Measurements from ENCODE around the gene DNAAF1. TPM values are rescaled to one million over a fixed set of nuclear protein-coding genes. Genes with fewer than 3 reads are reported as not detected.

The DNAAF1 gene
- total RNA-seq, 1 donor from 2014 or later = 0.18 TPM

DNA sequence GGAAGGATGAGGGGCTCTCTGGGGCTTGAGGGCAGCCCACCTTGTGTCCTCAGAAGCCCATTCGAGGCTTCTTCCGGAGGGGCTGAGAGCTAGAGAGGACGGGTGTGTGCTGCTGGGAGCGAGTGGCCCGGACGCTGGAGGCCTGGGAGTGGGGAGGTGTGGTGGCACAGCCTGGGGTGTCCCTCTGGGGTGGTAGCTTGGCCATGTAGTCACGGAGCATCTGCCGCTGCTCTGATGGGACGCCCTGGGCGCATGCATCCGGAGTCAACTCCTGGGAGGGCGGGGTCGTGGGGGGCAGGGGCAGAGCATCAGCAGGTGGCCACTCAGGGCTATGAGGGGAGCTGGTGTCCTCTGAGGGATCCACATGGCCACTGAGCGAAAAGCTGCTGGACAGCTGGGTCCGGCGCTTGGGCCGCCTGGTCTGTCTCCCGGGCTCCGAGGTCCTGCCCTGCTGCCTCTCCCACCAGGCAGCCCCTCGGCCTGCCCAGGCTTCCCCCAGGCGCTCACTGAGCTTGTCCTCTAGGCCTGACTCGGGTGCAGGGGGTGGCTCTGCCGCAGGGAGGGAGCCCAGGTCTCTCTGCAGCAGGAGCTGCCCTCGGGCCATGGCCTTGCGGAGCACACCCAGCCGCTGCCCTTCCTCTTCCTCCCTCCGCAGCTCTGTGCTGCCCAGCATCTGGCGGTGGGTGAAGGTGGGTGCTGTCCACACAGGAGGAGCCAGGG lies 33.9 kb downstream of the DNAAF1 start:
- Mint-ChIP-seq H3K27ac (ENCODE audit: unreplicated experiment) (no peak overlapping the region), H3K36me3 (ENCODE audit: low read depth, unreplicated experiment) (peaks cover 19% of the 10 kb centered on the region), H3K9me3 (ENCODE audit: unreplicated experiment) (no peaks in the 10 kb centered on the region), H3K27me3 (ENCODE audit: unreplicated experiment) (peaks cover 4% of the 10 kb centered on the region), H3K4me1 (ENCODE audit: unreplicated experiment) (peaks cover 11% of the 10 kb centered on the region), H3K4me3 (ENCODE audit: unreplicated experiment) (no peak overlapping the region)
- DNase-seq (ENCODE audit: low spot score) = no peak
- TF ChIP-seq, protein P1, sequence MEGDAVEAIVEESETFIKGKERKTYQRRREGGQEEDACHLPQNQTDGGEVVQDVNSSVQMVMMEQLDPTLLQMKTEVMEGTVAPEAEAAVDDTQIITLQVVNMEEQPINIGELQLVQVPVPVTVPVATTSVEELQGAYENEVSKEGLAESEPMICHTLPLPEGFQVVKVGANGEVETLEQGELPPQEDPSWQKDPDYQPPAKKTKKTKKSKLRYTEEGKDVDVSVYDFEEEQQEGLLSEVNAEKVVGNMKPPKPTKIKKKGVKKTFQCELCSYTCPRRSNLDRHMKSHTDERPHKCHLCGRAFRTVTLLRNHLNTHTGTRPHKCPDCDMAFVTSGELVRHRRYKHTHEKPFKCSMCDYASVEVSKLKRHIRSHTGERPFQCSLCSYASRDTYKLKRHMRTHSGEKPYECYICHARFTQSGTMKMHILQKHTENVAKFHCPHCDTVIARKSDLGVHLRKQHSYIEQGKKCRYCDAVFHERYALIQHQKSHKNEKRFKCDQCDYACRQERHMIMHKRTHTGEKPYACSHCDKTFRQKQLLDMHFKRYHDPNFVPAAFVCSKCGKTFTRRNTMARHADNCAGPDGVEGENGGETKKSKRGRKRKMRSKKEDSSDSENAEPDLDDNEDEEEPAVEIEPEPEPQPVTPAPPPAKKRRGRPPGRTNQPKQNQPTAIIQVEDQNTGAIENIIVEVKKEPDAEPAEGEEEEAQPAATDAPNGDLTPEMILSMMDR (IDR thresholded peaks at IDR 0.05; ENCODE audit: unreplicated experiment) = no peak

DNA sequence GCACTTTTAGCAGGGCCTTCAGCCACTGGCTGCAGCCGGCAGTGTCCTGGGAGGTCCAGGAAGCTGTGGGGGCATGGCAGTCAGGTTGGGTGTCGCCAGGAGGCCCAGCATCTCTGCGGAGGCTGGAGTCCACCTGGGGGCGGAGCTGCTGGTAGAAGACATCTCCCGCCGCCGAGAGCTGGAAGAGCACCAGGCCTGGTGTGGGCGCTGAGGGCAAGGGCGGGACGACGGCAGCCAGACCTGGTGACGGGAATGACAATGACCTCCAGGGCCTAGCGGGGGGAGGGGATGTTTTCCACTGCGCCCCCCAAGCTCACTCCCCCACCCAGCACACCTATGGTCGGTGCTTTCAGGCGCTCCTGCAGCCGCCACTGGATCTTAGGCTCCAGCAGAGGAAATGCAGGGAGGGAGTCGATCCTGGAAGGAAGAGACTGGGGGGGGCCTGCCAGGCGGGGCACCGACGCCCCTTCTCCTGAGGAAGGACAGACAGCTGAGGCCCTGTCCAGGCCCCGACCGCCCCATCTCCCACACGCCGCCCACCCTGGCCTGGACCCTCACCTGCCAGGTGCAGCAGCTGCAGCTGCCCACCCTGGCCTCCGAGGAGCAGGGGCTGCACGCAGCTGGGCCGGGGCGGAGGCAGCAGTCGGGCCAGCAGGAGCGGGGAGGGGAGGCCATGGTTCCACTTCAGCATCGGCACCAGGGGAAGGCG lies 34.7 kb downstream of the DNAAF1 start:
- H3K27me3 Mint-ChIP-seq (ENCODE audit: unreplicated experiment) = peaks cover 4% of the 10 kb centered on the region
- H3K27ac Mint-ChIP-seq (ENCODE audit: unreplicated experiment) = no peak overlapping the region
- no peak for DNase-seq (ENCODE audit: low spot score)

DNA sequence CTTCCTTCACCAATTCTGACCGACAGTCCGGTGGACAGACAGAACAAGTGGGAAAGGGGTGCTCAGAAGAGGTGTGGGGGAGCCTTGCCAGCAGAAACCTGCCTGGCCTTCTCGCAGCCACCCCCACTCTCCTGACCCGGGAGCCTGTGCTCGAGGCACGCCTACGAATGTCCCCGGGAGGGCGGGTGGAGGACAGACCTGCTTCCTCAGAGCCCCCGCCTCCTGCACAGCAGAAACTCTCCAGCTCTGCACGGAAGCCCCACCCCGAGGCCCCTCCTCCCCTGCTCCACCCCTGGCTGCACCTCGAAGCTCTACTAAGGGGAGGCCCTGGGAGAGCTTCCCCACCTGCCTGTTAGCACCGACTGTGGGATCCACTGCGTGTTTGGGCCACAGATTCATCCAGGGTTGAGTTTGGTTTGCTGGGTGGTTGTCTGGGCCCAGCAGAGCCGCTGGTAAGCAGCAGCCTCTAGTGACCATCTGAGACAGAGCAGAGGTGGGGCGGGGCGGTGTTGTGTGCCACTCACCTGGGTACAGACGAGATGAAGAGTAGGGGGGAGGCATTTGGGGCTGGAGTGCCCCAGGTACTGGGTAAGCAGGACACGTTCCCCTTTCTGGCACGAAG lies 35.5 kb downstream of the DNAAF1 start:
- Mint-ChIP-seq H3K27me3 (ENCODE audit: unreplicated experiment) (peaks cover 2% of the 10 kb centered on the region), H3K36me3 (ENCODE audit: low read depth, unreplicated experiment) (peaks cover 23% of the 10 kb centered on the region), H3K4me3 (ENCODE audit: unreplicated experiment) (no peak overlapping the region), H3K4me1 (ENCODE audit: unreplicated experiment) (peaks cover 18% of the 10 kb centered on the region), H3K27ac (ENCODE audit: unreplicated experiment) (no peak overlapping the region), H3K9me3 (ENCODE audit: unreplicated experiment) (no peaks in the 10 kb centered on the region)
- no peak for DNase-seq (ENCODE audit: low spot score)
- TF ChIP-seq, protein P1 (IDR thresholded peaks at IDR 0.05; ENCODE audit: unreplicated experiment) = no peak

More for the DNA sequence above, 34.7 kb downstream of the DNAAF1 start:
- TF ChIP-seq, protein P1 (IDR thresholded peaks at IDR 0.05; ENCODE audit: unreplicated experiment) = no peak
- no peaks in the 10 kb centered on the region for H3K9me3 Mint-ChIP-seq (ENCODE audit: unreplicated experiment)
- no peak overlapping the region for H3K4me3 Mint-ChIP-seq (ENCODE audit: unreplicated experiment)
- peaks cover 17% of the 10 kb centered on the region for H3K4me1 Mint-ChIP-seq (ENCODE audit: unreplicated experiment)
- H3K36me3 Mint-ChIP-seq (ENCODE audit: low read depth, unreplicated experiment) = peaks cover 23% of the 10 kb centered on the region

DNA sequence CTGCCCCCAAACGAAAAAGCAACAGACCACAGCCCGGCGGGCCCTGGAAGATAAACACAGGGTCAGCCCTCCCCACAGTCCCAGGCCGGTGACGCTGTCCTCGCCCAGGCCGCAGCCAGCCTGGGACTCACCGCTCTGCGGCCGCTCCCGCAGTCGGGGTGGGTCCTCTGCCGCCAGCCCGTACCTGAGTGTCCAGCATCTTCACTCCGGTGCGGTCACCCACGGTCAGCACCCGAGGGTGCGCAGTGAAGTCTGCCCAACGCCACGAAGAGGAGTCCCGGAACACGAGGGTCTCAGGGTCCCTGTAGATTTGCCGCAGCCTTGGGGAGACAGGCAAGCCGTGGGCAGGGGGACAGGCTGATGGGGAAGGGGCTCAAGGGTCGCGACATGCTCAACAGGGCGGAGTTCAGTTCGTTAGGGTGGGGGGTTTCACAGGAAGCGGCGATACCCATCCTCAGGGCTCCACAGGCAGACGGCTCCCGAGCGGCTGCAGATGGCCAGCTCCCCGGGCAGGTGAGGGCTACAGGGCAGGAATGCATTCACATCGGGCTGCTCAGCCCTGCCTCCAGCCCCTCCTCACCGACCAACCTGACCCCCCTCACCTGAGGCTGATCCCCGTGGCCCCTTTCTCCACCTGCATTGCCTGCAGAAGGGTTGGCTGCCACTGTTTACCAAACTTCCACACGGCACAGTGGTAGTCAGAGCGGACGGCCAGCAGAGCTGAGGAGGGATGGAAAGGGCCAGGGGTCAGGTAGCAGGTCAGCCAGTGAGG lies 36.2 kb downstream of the DNAAF1 start:
- no peak for DNase-seq (ENCODE audit: low spot score)
- Mint-ChIP-seq H3K27me3 (ENCODE audit: unreplicated experiment) (peaks cover 2% of the 10 kb centered on the region), H3K4me1 (ENCODE audit: unreplicated experiment) (peaks cover 23% of the 10 kb centered on the region), H3K9me3 (ENCODE audit: unreplicated experiment) (no peaks in the 10 kb centered on the region), H3K4me3 (ENCODE audit: unreplicated experiment) (no peak overlapping the region), H3K36me3 (ENCODE audit: low read depth, unreplicated experiment) (peaks cover 23% of the 10 kb centered on the region), H3K27ac (ENCODE audit: unreplicated experiment) (no peak overlapping the region)
- TF ChIP-seq, protein P1 (IDR thresholded peaks at IDR 0.05; ENCODE audit: unreplicated experiment) = no peak

Measured in endothelial cell (in vitro differentiated cells).